Lung (tissue), 12 donors: ENCODE measurements around the gene PCDHGA1. TPM values are rescaled to one million over a fixed set of nuclear protein-coding genes. Genes with fewer than 3 reads are reported as not detected.
"Not testable (repeated sequence)": the region's sequence is repeated elsewhere in the genome, so short reads cannot be mapped to it uniquely, and the experiment has no call there.

ENCODE experiments used
- ATAC-seq: fragments of 200-7000 bp; cut with Tn5 transposase; one replicate; pipeline ENCODE4 v1.9.1; 2020; ENCODE audit warnings: moderate number of reproducible peaks; ENCODE audit not compliant: insufficient read depth, low FRiP score
- DNase-seq, 3 donors: peaks; one replicate each; pipeline ENCODE4 v3.0.0-alpha.2; 2013 to 2017
- H3K27ac ChIP-seq, 2 donors: one replicate each; pipeline ENCODE4 v1.5.1; 2013; ENCODE audit warnings: mild to moderate bottlenecking in 2 of 2, moderate library complexity in 2 of 2, control low read depth in 1 of 2, inconsistent platforms in 1 of 2, low read depth in 1 of 2, low read length in 1 of 2
- H3K27me3 ChIP-seq, 3 donors: one replicate each; pipeline ENCODE4 v1.5.1; 2013; ENCODE audit warnings: low read length in 2 of 3; ENCODE audit not compliant: control insufficient read depth in 3 of 3, insufficient read depth in 3 of 3
- H3K36me3 ChIP-seq, 4 donors: one replicate each; pipeline ENCODE4 v1.5.1; 2013; ENCODE audit warnings: low read length in 4 of 4, mild to moderate bottlenecking in 1 of 4, moderate library complexity in 1 of 4; ENCODE audit not compliant: control insufficient read depth in 4 of 4, insufficient read depth in 4 of 4
- H3K4me1 ChIP-seq, 5 donors: one replicate each; pipeline ENCODE4 v1.5.1; 2013; ENCODE audit warnings: low read length in 5 of 5, mild to moderate bottlenecking in 2 of 5, moderate library complexity in 1 of 5; ENCODE audit not compliant: control insufficient read depth in 5 of 5, insufficient read depth in 5 of 5
- H3K4me3 ChIP-seq: one replicate; pipeline ENCODE4 v1.5.1; 2013; ENCODE audit warnings: mild to moderate bottlenecking, control low read depth, moderate library complexity
- H3K9ac ChIP-seq, 2 donors: one replicate each; pipeline ENCODE4 v1.5.1; 2013; ENCODE audit warnings: low read length in 2 of 2, control low read depth in 1 of 2; ENCODE audit not compliant: insufficient read depth in 1 of 2
- H3K9me3 ChIP-seq, 4 donors: one replicate each; pipeline ENCODE4 v1.5.1; 2013; ENCODE audit warnings: low read length in 3 of 4, mild to moderate bottlenecking in 1 of 4, moderate library complexity in 1 of 4; ENCODE audit not compliant: control insufficient read depth in 4 of 4, insufficient read depth in 3 of 4
- CTCF ChIP-seq: IDR thresholded peaks from 2 replicates; pipeline ENCODE4 v1.5.1; 2012; ENCODE audit warnings: mild to moderate bottlenecking; ENCODE audit errors: control extremely low read depth, extremely low read depth
- WGBS, 2 donors: extraction: QIAGEN DNeasy Blood & Tissue Kit; methylation state at CpG; one replicate each; pipeline ENCODE4 v1.1.7; 2013; 5-methylcytosine and 5-hydroxymethylcytosine counted together
- polyA plus RNA-seq, 2 donors: library from polyadenylated mRNA; stranded (reverse); fragments of 200-250 nt; gene quantifications; one replicate each; pipeline ENCODE4 v1.2.1, GENCODE V29; 2013
- total RNA-seq, 2 donors: library from RNA; depleted of rRNA in 1 of 2; stranded (reverse); fragments of >200 nt in 1 of 2; gene quantifications; one replicate each; pipeline ENCODE4 v1.2.1, GENCODE V29; 2014 to 2021
- donor health status: control.
- donor health status: control.
- donor health status: Bipolar disorder and iron deficiency.
- donor health status: healthy.
- donor health status: DM: yes; HTN: yes; CAD: no.

PCDHGA1 gene
- total and polyA plus RNA-seq, 4 donors = 0.15 to 0.71 (median 0.36) TPM

DNA sequence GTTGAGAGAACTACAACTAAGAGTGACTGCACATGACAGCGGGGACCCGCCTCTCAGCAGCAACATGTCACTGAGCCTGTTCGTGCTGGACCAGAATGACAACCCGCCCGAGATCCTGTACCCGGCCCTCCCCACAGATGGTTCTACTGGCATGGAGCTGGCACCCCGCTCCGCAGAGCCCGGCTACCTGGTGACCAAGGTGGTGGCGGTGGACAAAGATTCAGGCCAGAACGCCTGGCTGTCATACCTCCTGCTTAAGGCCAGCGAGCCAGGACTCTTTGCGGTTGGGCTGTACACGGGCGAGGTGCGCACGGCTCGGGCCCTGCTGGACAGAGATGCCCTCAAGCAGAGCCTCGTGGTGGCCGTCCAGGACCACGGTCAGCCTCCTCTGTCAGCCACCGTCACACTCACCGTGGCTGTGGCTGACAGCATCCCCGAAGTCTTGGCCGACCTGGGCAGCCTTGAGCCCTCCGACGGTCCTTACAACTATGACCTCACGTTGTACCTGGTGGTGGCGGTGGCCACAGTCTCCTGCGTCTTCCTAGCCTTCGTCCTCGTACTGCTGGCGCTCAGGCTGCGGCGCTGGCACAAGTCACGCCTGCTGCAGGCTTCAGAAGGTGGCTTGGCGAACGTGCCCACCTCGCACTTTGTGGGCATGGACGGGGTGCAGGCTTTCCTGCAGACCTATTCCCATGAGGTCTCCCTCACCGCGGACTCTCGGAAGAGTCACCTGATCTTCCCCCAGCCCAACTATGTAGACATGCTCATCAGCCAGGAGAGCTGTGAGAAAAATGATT, 54.4 kb downstream of the PCDHGA1 start:
- H3K27me3 ChIP-seq = peaks cover 0 to 5% (median 0%) of the 10 kb centered on the region in 3 donors
- H3K9me3 ChIP-seq = peaks cover 6 to 44% (median 31%) of the 10 kb centered on the region in 4 donors

GRCh38 chr5:141387557-141388311, 57.4 kb downstream of the PCDHGA1 start, which contains the start of gene PCDHGB4:
Gene PCDHGB4 (plus strand): TSS chr5:141387698. CDS start chr5:141387885, 187 bp downstream.
- peak in 2 of 3 donors; percentile 17 to 19 for DNase-seq
- peak; percentile 62 for ATAC-seq
- H3K9me3 ChIP-seq = peaks cover 3 to 48% (median 26%) of the 10 kb centered on the region in 4 donors
- not testable (repeated sequence) for H3K27ac ChIP-seq, H3K4me3 ChIP-seq, H3K27me3 ChIP-seq, H3K36me3 ChIP-seq, H3K9ac ChIP-seq, H3K4me1 ChIP-seq
- WGBS, 2 donors = 13 to 14% methylated on average over 17 to 22 of the region's 40 CpGs

More for the DNA sequence above, 54.4 kb downstream of the PCDHGA1 start:
- Histone ChIP-seq H3K27ac (no peak overlapping the region), H3K9ac (no peak overlapping the region), H3K4me1 (no peaks in the 10 kb centered on the region), H3K4me3 (no peak overlapping the region), H3K36me3 (peaks cover 0 to 4% (median 0%) of the 10 kb centered on the region in 4 donors)
- ATAC-seq (no peak), DNase-seq (no peak)
- 46 to 57% methylated on average over 42 to 43 of the region's 43 CpGs for WGBS, 2 donors
- TF ChIP-seq CTCF = no peak

GRCh38 chr5:141388661-141389060, 58.3 kb downstream of the PCDHGA1 start:
- Histone ChIP-seq H3K36me3 (peaks cover 0 to 15% (median 0%) of the 10 kb centered on the region in 4 donors), H3K9me3 (peaks cover 3 to 47% (median 23%) of the 10 kb centered on the region in 4 donors), H3K4me1 (no peaks in the 10 kb centered on the region), H3K9ac (no peak overlapping the region), H3K27ac (no peak overlapping the region), H3K4me3 (no peak overlapping the region), H3K27me3 (peaks cover 0 to 2% (median 0%) of the 10 kb centered on the region in 3 donors)
- no peak for ATAC-seq
- 40 to 54% methylated on average over 10 of the region's 10 CpGs for WGBS, 2 donors
- no peak for DNase-seq
- no peak for TF ChIP-seq CTCF
